ENCODE results near the gene PHTF2.

- no peak for TF ChIP-seq CTCF (conservative IDR thresholded peaks at IDR 0.05)
- TF ChIP-seq EZH2 (IDR thresholded peaks at IDR 0.05; ENCODE audit: low read depth): no peak
Observed at GRCh38 chr7:77944183-77945182, 145.9 kb downstream of the PHTF2 start.

All from PC-9 (cell line).